GM19328 (cell line): ENCODE results near the gene KIF20B.
"Not testable (repeated sequence)": the region's sequence is repeated elsewhere in the genome, so short reads cannot be mapped to it uniquely, and the experiment has no call there.

Source experiments
- ATAC-seq: cut with Tn5 transposase; IDR thresholded peaks from one replicate; pipeline ENCODE4 v1.9.1; 2021; ENCODE audit warnings: mild to moderate bottlenecking, moderate library complexity; ENCODE audit not compliant: unreplicated experiment

The KIF20B gene

DNA sequence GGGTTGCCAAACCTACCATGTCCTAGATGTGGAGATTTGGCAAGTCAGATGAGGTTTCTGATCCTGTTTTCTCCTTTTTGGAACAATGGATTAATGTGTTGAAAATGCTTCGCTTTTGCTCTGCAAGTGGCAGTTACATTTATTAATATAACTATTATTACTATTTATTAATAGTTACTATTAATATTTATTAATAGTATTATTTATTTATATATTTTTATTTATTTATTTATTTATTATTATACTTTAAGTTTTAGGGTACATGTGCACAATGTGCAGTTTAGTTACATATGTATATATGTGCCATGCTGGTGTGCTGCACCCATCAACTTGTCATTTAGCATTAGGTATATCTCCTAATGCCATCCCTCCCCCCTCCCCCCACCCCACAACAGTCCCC is 62.3 kb downstream of the KIF20B start:
- ATAC-seq: not testable (repeated sequence)

DNA sequence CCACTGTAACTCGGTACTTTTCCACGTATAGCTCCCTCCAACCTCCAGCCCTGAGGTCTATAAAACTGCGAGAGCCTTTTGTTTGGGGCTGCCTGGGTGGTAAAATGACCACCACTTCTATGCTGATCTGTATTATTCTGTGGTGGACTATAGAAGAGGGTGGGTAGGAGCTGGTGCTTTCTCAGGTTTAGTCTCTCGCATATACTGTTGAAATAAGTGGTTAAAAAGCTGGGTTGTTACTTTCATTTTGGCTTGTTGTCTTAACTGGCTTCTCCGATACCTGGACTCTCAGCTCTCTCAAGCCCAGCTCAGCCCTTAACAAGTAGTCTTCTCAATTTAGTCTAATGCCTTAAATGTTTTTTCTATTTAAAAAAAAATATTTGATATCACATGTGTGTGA is 70.3 kb downstream of the KIF20B start:
- no peak for ATAC-seq

DNA sequence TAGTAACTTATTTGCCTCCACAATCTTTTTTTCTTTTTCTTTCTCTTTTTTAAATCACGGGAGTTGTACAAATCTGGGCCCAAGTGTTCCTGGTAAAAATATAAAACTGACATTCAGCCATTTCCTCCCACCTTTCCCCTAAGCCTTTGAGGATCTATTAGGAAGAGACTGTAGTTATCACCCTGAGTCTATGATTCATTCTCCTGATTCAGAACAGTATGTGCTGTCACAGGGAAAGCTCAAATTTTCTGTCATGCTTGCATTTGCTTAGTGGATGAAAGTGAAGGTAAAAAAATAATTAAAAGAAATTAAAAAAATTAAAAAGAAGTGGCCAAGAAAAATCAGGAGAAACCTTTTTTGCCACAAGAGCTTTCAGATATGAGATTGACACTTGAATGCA is 71.7 kb downstream of the KIF20B start:
- ATAC-seq: no peak

DNA sequence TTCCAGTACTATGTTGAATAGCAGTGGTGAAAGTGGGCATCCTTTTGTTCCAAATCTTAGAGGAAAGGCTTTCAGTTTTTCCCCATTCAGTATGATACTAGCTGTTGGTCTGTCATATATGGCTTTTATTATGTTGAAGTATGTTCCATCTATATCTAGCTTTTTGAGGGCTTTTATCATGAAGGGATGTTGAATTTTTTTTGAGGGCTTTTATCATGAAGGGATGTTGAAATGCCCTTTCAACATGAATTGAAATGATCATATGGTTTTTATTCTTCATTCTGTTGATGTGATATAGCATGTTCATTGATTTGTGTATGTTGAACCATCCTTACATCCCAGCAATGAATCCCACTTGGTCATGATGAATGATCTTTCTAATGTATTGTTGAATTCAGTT is 75.3 kb downstream of the KIF20B start:
- ATAC-seq: no peak

DNA sequence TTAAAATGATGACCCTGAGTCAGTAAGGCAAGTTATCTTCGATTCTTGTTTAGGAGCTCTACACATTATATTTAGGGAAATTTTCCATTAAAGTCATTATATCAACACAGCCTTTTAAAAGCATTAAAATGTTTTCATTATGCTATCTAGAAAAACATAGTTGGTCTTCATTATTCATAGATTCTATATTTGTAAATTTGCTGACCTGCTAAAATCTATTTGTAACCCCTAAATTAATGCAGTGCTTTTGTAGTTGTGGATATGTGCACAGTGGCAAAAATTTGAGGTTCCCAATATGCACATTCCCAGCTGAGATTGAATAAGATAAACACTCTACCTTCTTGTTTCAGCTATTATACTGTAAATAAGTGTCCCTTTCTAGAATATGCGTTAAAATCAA is 81.1 kb downstream of the KIF20B start:
- ATAC-seq: no peak

DNA sequence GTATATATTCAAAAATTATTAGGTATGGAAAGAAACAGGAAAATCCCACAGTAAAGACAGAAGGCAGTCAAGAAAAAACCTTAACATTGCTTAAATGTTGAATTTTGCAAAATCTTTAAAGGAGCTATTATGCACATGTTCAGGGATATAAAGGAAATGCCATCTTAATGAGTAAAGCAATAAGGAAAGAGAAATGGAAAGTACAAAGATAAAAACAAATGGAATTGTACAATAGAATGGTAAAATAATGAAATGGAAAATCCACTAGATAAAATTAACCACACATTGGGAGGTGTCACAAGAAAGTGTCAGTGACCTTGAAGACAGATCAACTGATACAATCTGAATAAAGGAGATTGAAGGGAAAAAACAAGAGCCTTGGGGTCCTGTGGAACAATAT is 82.0 kb downstream of the KIF20B start:
- no peak for ATAC-seq

DNA sequence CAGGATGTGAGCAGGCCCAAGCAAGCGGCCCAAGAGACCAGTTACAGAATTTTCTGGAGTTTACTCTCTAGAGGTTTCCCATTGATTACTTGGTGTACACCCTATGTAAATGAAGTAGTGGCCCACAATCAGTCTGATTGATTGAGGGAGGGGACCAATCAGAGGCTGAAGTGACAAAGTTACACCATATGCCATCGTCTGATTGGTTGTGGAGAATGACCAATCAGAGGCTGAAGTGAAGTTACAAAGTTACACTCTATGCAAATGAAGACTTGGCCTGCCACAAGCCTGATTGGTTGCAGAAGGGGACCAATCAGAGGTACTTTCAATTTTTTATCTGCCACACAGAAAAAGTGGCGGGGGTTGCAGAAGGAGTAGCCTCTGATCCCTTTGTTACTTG is 83.7 kb downstream of the KIF20B start:
- no peak for ATAC-seq

DNA sequence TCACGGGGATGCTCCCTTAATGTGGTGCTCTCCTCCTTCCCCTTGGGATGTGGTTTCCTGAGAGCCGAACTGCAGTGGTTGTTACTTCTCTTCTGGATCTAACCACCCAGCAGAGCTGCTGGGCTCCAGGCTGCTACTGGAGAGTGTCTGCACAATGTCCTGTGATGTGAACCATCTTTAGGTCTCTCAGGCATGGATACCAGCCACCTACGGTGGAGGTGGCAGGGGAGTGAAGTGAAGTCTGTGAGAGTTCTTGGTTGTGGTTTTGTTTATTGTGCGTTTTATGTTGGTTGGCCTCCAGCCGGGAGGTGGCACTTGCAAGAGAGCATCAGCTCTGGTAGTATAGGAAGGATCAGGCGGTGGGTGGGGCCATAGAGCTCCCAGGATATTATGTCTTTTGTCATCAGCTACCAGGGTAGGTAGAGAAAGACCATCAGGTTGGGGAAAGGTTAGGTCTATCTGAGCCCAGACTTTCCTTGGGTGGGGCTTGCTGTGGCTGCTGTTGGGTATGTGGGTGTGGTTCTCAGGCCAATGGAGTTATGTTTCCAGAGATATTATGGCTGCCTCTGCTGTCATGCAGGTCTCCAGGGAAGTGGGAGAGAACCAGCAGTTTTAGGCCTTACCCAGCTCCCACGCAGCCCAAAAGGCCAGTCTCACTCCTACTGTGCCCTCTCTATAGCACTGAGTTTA is 87.9 kb downstream of the KIF20B start:
- no peak for ATAC-seq

DNA sequence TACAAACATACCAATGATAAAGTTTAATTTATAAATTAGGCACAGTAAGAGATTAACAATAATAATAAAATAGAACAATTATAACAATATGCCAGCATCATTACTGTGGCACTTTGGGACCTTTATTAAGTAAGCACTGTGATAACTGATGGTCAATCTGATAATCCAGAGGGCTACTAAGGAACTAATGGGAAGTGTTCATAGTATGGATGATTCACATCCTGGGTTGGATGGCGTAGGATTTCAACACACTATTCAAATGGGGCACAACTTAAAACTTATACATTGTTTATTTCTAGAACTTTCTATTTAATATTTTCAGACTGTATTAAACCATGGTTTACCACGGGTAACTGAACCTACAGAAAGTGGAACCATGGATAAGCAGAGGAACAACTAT is 90.8 kb downstream of the KIF20B start:
- no peak for ATAC-seq

DNA sequence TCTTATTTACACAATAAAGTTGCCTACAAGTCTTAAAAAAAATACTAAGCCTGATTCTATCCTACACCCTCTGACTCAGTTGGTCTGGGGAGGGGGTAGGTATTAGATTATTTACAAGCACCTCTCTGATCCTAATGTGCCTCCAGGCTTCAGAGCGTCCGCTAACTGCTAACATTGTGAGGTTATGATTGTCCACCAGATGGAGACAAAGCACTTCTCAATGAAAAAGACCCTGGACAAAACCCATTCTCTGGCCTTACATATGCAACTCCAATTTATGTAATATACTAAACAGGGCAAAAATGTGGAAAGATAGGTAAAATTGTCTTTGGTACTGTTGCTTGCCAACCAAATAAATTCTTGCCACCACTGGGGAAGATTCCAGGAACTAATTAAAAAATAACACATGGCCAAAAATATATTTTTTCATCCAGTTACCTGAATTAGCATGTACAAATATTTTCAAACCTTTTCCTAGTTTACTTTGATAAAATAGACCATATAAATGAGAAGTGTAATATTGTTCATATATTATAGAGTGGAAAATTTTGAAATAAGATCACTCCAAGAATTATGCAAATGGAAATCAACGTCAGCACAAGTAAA is 92.4 kb downstream of the KIF20B start:
- no peak for ATAC-seq

DNA sequence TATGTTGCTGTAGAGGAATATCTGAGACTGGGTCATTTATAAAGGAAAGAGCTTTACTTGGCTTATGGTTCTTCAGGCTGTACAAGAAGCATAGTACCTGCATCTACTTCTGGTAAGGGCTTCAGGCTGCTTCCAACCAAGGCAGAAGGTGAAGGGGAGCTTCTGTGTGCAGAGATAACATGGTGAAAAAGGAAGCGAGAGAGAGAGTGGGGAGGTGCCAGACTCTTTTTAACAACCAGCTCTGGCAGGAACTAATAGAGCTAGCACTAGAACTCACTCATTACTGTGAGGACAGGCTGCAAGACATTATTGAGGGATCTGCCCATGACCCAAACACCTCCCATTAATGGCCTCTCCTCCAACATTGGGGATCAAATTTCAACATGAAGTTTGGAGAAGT is 94.5 kb downstream of the KIF20B start:
- no peak for ATAC-seq

DNA sequence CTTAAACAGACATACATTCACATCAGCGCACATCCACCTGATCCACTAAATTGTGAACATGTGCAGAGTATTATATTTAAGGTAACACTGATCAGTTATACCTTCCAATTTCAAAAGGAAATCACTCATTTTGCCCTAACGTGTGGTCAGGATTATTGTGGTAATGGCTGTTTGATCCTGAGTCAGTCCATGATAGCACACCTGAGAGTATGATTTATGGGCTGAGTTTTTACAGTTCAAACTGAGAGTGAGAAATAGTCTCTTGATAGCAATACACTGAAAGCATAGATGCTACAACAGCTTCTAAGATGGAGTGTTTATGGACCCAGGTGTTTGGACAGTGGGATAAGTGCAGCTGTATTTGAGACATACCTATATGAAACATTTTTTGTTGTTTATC is 96.7 kb downstream of the KIF20B start:
- no peak for ATAC-seq

DNA sequence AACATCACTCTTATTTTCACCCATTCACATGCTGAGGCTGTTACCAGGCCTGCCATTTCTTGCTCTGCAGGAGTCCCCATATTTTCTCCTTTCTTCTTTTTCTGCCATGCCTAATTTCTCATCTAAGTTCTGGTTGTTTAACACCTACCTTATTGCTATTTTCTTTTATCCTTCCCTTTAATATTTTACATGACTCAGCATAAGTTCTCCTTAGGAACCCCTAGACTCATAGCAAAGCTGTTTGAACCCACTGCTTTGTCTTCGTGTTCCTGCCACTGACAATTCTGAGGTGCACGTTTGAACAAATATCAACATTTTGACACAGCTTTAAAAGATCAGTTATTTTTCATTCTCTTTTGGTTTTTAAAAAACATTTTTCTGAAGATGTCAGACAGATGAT is 98.2 kb downstream of the KIF20B start:
- no peak for ATAC-seq

DNA sequence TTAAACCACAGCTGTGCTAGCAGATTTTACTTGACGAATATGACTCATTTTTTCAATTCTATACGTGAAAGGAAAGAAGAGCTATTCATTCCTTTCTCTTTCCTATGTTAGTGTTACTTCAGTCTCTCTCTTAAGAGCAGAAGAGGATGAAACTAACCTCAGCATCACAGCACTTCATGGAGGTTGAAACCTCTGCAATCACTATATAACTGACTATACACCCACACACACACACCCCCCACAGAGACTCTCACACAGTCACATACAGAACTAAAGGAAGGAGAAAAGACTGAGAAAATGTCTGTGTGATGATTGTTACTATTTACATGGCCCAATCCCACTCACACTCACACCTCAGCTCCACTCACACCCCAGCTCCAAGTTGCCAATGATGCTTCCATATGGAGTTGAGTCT is 104.2 kb downstream of the KIF20B start:
- peak; percentile 84 for ATAC-seq

DNA sequence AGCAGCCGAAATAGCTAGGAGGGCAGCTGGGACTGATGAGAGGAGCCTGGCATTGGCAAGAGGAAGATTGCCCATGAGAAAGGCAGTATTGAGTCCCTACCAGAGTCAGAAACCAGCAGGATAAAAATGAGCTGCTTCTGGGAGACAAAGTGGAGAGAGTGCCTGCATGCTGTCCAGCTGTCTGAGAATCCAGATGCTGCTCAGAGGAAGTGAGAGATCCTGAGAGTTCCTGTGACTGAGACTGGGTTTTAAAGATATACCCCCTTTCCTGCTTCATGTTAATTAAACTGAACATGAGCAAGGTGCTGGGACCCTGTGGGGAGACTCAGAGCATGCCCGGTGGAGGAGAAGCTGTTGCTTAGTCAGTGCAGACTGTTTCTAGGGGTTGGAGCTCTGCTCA is 107.5 kb downstream of the KIF20B start:
- no peak for ATAC-seq

DNA sequence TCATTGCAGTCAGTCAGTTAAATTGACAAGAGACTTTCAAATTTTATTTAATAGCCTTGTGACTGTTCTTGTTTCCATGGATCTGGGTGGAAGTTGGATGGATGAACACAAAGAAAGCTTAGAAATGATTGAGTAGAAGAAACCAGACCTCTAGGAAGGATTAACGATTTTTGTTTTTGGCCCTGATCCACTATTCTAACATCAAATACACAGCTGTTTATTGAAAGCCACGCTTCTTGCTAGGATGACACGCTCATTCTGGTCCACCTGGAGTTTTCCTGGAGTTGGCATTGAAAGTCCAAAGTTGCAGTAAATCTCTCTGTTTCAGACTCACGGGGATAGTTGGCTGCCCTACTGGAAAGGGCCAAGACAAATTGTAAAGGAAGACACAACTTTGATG is 108.4 kb downstream of the KIF20B start:
- ATAC-seq: no peak

DNA sequence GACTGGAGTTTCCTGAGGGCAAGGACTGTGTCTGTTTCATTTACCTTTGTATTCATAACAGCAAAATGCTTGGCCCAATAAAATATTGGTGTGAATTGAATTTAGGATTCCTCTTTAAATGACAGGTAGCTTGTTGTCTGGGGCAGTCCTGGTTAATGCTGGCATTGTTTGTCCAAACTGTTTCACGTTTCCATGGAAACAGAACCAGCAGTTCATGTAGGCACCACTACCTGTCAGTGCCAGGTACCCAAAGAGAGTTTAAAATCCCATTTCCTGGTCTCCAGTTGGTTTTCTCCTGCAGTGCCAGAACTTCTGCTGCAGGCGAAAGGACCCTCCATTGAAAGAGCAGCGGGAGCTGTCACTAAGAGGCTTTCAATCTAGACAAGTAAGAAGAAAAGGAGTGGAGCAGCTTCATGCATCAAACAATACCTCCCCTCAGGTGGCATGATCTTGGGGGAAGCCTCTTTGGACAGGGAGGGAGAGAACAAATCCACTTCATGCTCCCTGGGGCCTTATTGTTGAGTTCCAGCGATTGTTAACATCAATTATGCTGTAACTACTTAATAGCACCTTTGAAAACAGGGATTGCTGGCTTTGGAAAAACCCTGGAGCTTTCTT is 109.6 kb downstream of the KIF20B start:
- ATAC-seq: no peak

DNA sequence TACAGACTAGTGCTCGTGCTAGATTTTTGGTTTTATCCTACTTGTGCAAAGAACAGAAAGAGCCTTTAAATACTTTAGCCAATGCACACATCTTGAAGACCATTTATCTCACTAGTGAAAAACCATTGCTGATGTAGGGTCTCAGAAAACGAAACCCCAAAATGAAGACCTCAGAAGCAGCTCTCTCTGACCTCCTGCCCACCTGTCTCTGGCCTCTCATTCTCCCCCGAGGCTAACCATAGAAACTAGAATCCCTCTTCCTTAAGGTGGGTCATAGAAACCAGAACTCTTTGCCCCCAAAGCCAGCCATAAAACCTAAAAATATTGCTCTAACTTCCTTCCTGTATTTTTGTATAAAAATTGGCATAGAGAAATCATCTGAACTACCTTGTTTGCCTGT is 112.2 kb downstream of the KIF20B start:
- no peak for ATAC-seq

DNA sequence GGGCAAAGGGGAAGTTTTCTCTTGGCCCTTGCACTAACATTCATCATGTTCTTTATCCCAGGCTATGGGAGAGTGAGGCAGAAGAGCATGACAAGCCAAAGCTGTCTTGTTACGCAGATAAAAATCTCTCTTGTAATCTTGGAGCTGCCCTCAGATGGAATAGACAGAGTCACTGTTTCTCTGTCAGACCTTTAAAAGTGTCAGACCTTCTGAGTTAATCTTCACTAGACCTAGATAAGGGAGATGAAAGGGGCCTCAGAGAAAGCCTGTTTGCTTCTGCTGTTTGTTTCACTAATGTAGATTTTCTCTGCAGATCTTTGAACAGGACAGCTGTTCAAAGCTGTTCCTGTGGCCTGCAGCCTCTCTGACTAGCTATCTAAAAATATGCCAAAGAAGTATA is 112.9 kb downstream of the KIF20B start:
- no peak for ATAC-seq

DNA sequence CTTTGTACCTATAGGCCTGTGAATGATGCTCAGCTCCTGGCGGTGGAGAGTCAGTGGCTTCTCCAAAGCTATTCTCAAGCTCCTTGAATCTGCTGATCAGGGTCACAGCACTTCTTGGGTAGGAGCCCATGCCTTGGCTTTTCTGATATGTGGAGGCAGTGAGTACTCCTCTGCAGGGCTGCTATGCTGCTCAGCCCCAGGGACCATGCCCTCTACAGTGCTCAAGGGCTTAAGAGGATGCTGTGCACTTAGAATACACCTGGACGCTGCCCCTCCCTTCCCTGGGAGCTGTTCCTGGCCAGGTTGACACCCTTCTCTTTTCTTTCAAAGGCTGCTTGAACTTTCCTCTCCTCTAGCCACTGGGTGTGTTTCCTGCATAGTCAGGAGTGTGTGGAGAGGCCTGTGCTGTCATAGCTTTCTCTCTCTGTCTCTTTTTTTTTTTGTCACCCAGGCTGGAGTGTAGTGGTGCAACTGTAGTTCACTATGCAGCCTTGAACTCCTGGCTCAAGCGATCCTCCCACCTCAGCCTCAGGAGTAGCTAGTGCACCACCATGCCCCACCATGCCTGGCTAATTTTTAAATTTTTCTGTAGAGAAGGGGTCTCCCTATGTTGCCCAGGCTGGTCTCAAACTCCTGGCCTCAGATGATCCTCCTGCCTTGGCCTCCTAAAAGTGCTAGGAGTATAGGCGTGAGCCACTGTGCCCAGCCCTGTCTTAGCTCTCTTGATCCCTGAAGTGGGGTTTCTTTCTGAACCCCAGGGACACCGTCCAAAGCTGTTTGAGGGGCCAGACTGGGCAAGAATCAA is 113.9 kb downstream of the KIF20B start:
- ATAC-seq: no peak

DNA sequence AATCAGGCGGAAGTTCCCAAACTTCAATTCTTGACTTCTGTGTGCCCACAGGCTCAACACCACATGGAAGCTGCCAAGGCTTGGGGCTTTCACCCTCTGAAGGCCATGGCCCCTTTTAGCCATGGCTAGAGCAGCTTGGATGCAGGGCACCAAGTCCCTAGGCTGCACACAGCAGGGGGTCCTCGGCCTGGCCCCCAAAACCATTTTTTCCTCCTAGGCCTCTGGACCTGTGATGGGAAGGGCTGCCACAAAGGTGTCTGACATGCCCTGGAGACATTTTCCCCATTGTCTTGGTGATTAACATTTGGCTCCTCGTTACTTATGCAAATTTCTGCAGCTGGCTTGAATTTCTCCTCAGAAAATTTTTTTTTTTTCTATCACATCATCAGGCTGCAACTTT is 117.6 kb downstream of the KIF20B start:
- ATAC-seq: not testable (repeated sequence)
